ENCODE results near the gene SMIM45.
A peak's percentile ranks its signal among the peaks of the same experiment; 100 is the strongest.

SMIM45 gene

DNA sequence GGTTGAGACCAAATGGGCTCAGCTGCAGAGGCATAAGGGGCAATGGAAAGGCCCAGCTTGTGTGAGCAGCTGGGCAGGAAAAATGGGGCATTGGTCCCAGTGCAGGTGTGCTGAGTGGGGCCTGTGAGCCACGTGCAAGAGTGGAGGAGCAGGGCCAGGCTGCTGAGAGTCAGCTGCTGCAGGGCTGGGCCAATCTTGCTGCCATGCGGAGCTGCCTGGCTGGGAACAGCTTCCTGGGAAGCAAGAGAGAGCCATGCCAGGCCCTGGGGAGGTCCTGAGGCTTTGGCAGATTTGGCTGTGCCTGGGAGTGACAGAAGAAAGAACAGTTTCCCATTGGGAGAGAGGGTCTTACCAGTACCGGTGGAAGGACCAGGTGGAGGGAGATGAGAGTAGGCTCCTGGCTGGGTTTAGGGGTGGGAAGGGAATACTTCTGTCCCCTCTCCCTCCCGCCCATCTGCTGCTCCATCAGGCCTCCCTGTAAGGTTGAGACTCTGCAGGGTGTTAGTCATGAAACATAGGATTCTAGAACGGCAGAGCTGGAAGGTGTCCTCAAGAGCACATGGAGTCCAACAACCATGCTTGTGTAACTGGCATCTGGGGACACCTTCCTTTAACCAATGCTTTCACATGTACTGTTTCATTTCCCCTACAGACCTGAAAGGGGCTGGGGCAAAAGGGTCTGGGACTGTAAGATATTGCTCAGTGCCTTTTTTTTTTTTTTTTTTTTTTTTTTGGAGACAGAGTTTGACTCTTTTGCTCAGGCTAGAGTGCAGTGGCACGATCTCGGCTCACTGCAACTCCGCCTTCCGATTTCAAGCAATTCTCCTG is 27.7 kb downstream of the SMIM45 start:
- CTCF ChIA-PET: interaction anchor here (0.7 to 0.9 kb wide), 2 partner anchors 12 to 436 kb away, joined by 3 to 4 read pairs; no protein-coding TSS in a partner anchor
- no peaks in the 10 kb centered on the region for H3K9me3 ChIP-seq (ENCODE audit: control insufficient read depth, insufficient read depth, low read depth, low read length)
- POLR2A ChIA-PET: interaction anchor here (0.7 kb wide), 1 partner anchor 330 kb away, joined by 12 read pairs; no protein-coding TSS in a partner anchor
- no peak overlapping the region for H3K27ac ChIP-seq (ENCODE audit: extremely low read depth, low read depth, low read length)
- no peak overlapping the region for H3K4me3 ChIP-seq (ENCODE audit: low read depth, low read length)
- no peaks in the 10 kb centered on the region for H3K36me3 ChIP-seq (ENCODE audit: control insufficient read depth in 2 of 2, insufficient read depth in 1 of 2, low read length in 2 of 2)
- H3K4me1 ChIP-seq (ENCODE audit: control insufficient read depth, insufficient read depth, low read length): peaks cover 3% of the 10 kb centered on the region; the same call in 1 of the 2 replicates
- TF ChIP-seq ZIC2 (tag by site-specific recombination; IDR thresholded peaks at IDR 0.05) (0 out of 2 replicates have a peak, but pooled peaks have one; percentile 36), ZNF76 (tag by site-specific recombination; IDR thresholded peaks at IDR 0.05; ENCODE audit: borderline replicate concordance, low read depth) (no peak), ZNF610 (tag by site-specific recombination; IDR thresholded peaks at IDR 0.05; ENCODE audit: borderline replicate concordance) (no peak)
- TF ChIP-seq, protein P1, sequence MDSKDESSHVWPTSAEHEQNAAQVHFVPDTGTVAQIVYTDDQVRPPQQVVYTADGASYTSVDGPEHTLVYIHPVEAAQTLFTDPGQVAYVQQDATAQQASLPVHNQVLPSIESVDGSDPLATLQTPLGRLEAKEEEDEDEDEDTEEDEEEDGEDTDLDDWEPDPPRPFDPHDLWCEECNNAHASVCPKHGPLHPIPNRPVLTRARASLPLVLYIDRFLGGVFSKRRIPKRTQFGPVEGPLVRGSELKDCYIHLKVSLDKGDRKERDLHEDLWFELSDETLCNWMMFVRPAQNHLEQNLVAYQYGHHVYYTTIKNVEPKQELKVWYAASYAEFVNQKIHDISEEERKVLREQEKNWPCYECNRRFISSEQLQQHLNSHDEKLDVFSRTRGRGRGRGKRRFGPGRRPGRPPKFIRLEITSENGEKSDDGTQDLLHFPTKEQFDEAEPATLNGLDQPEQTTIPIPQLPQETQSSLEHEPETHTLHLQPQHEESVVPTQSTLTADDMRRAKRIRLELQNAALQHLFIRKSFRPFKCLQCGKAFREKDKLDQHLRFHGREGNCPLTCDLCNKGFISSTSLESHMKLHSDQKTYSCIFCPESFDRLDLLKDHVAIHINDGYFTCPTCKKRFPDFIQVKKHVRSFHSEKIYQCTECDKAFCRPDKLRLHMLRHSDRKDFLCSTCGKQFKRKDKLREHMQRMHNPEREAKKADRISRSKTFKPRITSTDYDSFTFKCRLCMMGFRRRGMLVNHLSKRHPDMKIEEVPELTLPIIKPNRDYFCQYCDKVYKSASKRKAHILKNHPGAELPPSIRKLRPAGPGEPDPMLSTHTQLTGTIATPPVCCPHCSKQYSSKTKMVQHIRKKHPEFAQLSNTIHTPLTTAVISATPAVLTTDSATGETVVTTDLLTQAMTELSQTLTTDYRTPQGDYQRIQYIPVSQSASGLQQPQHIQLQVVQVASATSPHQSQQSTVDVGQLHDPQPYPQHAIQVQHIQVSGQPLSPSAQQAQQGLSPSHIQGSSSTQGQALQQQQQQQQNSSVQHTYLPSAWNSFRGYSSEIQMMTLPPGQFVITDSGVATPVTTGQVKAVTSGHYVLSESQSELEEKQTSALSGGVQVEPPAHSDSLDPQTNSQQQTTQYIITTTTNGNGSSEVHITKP (tag by site-specific recombination; IDR thresholded peaks at IDR 0.05): peak; percentile 81

DNA sequence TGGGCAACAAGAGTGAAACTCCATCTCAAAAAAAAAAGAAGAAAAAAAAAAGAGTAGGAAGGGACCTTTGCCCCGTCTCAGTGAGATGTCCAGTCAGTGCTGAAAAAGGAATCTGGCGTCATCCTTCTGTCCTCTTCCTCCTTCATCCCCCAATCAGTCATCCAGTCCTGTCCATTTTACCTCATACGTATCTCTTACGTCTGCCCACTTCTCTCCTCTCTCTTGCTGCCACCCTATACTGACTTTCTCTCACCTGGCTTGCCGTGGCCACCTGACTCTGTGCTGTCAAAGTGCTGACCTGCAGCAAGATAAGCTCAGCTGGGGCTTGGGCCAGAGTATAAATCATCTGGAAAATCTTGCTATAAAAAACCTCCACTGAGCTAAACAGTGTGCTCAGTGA is 30.9 kb downstream of the SMIM45 start:
- H3K4me1 ChIP-seq (ENCODE audit: control insufficient read depth, insufficient read depth, low read length): no peaks in the 10 kb centered on the region
- ChIA-PET POLR2A (interaction anchor here (1.3 kb wide), 1 partner anchor 97 kb away, joined by 4 read pairs; the partner anchor contains the start of gene SMDT1), CTCF (no interaction called here)
- H3K4me3 ChIP-seq (ENCODE audit: low read depth, low read length): no peak overlapping the region
- no peak overlapping the region for H3K27ac ChIP-seq (ENCODE audit: extremely low read depth, low read depth, low read length)
- H3K9me3 ChIP-seq (ENCODE audit: control insufficient read depth, insufficient read depth, low read depth, low read length): no peaks in the 10 kb centered on the region
- H3K36me3 ChIP-seq (ENCODE audit: control insufficient read depth in 2 of 2, insufficient read depth in 1 of 2, low read length in 2 of 2): peaks cover 0 to 5% of the 10 kb centered on the region in 2 experiments; a peak in 1 of 3 replicates
- TF ChIP-seq TCF7L2 (IDR thresholded peaks at IDR 0.05; ENCODE audit: borderline replicate concordance, low read depth, low read length) (no peak), ZNF350 (tag by site-specific recombination; IDR thresholded peaks at IDR 0.05) (no peak), ZNF211 (tag by site-specific recombination; IDR thresholded peaks at IDR 0.05; ENCODE audit: low read depth) (no peak), ZNF585B (tag by site-specific recombination; IDR thresholded peaks at IDR 0.05) (no peak)
- TF ChIP-seq, protein P2, sequence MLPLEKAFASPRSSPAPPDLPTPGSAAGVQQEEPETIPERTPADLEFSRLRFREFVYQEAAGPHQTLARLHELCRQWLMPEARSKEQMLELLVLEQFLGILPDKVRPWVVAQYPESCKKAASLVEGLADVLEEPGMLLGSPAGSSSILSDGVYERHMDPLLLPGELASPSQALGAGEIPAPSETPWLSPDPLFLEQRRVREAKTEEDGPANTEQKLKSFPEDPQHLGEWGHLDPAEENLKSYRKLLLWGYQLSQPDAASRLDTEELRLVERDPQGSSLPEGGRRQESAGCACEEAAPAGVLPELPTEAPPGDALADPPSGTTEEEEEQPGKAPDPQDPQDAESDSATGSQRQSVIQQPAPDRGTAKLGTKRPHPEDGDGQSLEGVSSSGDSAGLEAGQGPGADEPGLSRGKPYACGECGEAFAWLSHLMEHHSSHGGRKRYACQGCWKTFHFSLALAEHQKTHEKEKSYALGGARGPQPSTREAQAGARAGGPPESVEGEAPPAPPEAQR (tag by site-specific recombination; IDR thresholded peaks at IDR 0.05): no peak
- TF ChIP-seq, protein P3, sequence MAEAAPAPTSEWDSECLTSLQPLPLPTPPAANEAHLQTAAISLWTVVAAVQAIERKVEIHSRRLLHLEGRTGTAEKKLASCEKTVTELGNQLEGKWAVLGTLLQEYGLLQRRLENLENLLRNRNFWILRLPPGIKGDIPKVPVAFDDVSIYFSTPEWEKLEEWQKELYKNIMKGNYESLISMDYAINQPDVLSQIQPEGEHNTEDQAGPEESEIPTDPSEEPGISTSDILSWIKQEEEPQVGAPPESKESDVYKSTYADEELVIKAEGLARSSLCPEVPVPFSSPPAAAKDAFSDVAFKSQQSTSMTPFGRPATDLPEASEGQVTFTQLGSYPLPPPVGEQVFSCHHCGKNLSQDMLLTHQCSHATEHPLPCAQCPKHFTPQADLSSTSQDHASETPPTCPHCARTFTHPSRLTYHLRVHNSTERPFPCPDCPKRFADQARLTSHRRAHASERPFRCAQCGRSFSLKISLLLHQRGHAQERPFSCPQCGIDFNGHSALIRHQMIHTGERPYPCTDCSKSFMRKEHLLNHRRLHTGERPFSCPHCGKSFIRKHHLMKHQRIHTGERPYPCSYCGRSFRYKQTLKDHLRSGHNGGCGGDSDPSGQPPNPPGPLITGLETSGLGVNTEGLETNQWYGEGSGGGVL (tag by site-specific recombination; IDR thresholded peaks at IDR 0.05): no peak
